IPS DF 4.7 (cell line): ENCODE data around the gene NCOA7.
"Not testable (repeated sequence)": the region's sequence is repeated elsewhere in the genome, so short reads cannot be mapped to it uniquely, and the experiment has no call there.

Source experiments
- DNase-seq: peaks from one replicate; pipeline ENCODE4 v3.0.0-alpha.2; 2013; ENCODE audit warnings: low spot score; ENCODE audit errors: extremely low read depth

NCOA7 gene

DNA sequence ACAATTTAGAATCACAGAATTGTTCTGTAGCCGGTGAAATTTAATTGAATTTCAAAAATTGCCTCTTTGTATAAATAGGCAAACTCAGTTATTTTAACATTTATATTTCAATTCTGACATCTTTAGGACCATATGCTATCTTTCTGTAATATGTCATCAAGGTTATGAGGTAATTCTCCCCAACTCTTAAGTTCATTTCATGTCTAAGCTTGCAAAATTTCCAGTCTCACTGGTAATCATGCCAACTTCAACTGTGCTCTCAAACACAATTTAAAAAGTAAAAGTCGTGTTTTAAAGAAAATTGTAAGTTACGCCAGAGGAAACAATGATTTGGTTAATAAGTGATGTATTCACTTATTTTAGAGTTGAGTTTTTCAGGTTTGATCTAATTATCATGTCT lies 1.4 kb downstream of the NCOA7 start:
- no peak for DNase-seq

DNA sequence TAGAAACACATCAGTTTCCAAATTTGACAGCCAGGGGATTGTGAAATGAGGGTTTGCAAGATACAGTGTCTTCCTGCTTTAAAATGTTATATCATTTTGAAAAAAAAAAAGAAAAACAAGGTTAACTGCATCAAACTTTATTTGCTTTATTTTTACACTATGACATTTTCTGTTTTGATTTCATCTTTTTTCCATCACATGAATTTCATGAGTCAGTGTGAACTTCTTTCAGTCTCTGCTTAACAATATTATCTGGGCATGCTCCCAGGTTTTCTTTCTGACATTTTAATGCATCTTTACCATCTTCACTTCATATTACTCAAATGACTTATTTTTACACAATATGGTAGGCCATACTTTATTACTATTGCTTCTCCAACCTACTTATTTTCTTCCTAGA lies 1.9 kb downstream of the NCOA7 start:
- no peak for DNase-seq

DNA sequence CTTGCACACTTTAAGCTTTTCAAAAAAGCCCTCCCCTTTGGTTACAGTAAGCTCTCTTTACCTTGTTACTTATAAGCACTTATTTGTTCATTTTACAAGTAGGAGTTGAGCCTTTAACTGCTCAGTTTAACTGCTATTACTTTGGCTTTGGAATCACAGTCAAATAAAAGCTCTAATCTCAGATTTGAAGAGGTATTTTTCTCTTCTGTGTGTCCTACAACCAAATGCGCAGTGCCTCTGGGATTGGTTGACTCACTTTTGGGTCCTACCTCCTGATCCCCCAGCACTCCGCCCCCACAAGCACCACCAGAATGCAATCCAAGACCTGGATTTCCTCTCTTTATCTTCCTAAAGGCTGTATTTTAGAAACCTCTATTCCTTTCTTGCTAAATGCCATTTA lies 2.5 kb downstream of the NCOA7 start:
- DNase-seq = no peak

DNA sequence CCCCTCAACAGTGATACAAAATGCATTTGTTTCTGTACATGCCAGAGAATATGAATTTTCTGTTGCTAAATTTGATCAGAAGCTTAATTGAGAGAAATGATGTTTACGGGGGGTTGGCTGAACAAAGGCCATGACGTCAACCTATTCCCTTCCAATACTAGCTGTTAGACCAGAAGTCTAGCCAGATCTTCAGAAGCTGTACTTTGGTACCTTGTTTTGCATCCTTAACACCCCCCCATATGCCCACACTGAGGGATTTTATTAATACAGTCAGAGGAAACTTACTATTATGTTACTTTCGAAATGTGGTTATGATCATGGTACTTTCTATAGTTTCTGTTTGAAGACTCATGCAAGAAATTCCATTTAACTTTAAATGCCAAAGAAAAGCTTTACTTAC lies 3.1 kb downstream of the NCOA7 start:
- DNase-seq = no peak

DNA sequence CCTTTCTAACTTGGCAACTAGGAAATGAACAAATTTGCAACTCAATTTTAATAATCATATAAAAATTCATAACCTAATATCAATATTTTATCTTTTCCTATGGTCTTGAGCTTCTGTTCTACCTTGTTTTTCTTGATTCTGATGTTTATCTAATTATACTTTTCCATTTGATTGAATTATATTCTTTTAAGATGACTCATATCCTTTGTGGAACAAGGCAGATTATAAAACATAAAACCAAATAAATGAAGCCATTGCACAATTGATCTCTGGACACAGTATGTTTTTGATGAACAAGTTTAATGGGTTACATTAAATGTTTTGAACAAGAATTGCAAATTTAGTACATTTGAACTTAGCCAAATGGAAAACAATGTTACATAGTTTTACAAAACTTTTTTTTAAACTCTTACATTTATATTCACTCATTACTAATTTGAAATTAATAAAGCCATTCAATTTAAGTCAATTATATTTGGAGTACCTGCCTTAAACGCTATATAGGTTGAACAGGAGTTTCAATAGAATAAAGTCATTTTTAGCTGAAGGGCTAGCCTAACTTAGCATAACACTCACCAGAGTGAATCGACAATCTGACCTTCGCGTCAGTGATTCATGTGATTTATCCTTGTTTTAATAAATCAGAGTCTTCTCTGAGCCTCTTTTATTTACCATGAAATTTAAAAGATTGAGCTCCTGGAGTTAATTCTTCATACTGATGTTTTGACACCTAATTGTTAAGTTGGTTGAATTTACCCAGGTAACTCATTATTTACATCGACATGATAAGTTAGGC lies 3.8 kb downstream of the NCOA7 start:
- DNase-seq = no peak

DNA sequence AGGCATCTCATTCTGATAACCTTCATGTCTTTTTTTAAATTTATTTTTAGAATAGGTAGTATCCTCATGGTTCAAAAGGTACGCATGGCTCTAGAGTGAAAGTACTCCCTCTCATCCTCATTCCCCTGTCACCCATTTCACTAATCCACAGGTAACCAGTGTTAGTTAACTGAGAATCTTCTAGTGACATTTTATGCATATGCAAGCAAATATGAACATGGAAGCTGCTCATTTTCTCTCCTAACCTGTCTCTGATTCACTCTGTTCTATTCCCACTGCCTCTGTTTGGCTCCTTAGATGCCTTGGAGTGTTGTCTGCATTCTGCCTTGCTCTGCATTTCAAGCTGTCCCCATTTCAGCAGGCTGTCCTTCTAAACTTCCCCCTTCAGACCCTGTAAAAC lies 4.5 kb downstream of the NCOA7 start:
- no peak for DNase-seq

DNA sequence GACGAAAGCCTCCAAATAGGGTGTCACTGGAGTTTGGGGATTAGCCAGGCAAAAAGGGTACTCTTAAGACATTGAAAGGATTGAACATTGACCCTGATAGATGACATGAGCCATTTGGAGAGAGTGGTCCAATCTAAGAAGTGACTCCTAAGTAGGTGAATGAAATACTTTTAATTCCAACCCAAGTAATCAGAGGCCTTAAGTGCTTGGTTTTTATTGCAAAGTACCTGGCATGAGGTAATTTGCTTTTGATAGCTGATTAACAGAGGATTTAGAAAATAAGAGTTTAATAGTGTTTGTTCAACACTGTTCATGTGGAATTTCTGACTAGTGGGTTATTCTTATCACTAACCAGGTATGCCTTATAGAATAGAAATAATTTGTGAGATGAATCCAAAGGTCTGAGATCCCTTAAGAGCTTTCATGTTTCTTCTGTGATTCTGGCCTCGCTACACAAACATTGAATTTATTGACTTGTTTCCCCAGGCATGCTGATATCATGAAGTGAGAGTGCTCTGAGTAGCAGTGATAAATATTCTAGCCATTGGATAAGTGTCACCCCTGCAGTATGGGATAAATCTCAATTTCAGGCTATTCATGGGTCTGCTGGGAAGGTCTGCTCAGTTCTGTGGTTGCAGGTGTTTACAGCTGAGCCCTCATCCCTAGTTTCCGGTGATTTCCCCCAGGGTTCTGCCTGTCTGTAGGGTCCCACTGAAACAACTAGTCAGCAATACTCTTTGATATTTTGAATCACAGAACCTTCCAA lies 6.5 kb downstream of the NCOA7 start:
- DNase-seq = no peak

DNA sequence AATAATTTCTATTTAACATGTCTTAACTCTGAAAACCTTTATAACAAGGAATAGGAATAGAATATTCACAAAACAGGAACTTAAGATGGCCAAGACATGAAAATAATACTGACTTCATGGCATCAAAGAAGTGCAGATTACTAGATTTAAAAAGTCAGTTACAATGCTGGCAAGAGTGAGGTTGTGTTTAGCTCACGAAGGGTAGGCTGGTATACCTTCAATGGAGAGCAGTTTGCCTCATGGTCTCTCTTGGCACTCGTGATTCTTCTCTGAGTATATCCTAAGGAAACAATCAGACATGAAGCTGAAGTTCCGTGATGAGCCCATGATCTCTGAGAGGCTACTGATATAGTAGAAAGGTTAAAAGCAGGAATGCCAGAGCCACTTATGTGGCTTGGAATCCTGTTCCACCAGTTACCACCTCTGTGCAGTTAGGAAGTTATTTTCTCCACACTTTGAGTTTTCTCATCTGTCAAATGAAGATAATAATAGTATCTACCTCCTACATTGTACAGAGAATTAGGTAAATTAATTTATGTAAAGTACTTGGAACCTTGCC lies 7.2 kb downstream of the NCOA7 start:
- DNase-seq = no peak

DNA sequence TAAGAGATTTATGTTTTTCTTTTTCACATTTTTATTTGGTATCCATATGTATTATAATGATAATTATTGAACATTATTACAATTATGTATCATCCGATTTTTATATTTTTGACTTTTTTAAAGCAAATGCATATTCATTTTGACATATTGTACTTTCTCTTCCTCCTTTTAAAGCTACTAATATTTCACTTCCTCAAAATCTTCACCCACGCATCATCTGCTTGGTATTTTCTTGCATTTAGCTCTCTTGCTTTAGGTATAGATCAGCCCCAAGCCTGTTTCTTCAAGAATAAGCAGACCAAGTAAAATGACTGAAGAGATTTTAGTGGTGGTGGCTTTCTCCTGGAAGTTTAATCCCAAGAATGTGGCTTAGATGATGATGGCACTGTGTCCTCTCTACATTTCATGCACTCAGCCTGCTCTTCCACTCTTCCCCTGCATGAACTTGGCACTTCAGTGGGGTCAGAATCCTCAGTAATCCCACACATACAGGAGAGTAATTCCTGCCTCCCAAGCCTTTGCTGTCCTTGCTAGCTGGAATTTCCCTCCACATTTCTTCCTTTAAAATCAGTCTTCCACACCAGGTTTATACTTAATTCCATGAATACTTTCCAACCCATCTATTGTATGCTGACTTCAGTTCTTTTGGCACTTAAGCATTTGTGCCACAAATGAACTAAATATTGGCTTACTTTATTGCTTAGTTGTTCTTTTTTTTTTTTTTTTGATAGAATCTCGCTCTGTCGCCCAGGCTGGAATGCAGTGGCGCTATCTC lies 8.2 kb downstream of the NCOA7 start:
- no peak for DNase-seq

DNA sequence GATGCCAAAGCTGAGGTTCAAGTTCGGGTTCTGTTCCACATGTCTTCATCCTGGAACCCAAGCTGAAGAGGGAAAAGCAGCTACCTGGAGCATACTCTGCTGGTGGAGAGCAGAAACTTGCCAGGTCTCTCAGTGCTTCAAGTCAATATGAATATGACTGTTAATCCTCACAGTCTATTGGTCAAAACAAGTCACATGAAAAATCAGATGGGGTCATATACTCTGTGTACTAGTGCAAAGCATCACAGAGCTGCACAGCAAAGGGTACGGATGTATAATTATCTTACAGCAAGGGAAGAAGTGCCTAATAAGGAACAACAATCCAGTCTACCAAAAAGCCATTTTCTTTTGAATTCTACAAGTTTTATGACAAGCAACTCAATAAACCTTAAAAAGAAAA lies 11.6 kb downstream of the NCOA7 start:
- DNase-seq = no peak

DNA sequence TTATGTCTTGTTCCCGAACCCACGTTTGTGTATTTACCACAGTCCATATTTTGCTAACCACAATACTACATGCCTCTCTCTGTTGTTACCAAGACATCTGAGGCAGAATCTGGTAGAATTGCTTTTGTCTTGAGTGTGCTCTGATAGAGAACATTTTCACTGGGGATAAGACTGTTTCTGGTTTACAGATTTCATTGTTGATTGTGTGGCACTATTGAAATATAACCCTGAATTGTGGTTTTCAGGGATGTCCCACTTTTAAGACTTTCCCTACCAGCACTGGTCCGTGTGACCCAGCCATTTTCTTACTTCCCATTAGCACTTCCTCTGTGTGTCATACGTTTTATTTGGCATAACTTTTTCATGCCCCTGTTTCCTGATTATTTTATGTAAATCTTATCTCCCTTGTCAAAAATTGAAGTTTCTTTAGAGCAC lies 12.2 kb downstream of the NCOA7 start:
- DNase-seq = no peak

DNA sequence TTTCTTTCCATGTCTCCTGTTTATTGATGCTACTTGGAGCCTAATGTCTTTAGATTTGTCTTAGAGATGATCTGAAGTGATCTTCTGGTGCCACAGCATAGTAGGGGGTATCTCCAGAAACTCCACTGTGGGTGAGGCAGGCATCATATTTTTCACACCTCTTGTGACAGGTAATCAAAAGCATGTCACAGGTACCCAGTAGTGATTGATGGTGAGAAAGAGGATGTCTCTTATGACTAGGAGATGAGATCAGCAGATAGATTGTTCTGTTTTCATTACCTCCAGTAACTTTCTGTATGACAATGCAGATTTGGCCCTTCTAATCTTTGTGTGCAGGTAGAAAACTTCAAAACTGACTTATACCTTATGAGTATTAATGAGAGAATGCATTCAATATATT lies 13.5 kb downstream of the NCOA7 start:
- DNase-seq = no peak

DNA sequence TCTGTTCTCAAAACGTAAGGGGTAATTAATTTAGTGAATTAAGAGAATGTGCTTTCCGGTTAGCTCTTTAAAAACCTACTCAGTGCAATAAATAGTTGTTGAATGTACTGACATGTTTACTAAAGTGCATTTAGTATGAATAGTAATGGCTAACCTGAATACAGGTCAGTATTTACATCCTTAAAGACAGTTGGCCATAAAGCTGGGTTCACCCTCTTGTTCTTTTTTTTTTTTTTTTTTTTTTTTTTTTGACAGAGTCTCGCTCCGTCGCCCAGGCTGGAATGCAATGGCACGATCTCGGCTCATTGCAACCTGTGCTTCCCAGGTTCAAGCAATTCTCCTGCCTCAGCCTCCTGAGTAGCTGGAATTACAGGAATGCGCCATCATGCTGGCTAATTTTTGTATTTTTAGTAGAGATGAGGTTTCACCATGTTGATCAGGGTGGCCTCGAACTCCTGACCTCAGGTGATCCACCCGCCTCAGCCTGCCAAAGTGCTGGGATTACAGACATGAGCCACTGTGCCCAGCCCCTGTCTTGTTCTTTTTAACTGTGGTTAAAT lies 14.2 kb downstream of the NCOA7 start:
- DNase-seq = not testable (repeated sequence)

DNA sequence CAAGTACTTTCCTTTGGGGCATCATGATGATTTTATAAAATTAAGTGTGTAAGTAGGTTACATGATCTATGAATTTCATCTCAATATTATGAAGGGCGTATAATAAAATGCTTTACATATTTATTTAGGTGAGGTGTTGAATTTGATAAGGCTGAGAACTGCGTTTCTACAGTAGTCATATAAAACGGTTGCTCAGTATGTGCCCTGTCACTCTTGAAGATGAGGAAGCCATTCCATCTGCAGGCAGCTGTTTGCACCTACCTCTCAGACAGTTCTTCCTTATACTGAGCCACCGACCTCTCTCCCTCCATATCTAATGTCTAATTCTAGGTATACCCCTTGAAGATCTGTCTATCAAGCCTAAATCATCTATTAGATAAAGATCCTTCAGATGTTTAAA lies 16.1 kb downstream of the NCOA7 start:
- no peak for DNase-seq

DNA sequence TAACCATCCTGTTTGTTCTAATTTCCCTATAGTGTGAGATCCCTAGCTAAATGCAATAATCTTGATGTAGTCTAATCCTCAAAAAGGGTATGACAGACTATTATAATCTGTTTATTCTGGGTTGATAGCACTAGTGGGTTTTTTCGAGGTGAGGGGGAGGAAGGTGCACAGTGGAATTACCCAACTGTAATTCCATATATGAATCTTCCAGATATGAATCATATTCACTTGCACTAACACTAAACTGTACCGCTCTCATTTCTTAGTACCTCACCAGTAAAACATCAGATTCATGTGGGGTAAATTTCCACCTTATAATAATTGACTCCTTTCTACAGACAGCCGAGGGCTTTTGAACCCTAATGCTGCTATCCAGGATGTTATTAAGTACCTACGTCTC lies 16.5 kb downstream of the NCOA7 start:
- DNase-seq = no peak

DNA sequence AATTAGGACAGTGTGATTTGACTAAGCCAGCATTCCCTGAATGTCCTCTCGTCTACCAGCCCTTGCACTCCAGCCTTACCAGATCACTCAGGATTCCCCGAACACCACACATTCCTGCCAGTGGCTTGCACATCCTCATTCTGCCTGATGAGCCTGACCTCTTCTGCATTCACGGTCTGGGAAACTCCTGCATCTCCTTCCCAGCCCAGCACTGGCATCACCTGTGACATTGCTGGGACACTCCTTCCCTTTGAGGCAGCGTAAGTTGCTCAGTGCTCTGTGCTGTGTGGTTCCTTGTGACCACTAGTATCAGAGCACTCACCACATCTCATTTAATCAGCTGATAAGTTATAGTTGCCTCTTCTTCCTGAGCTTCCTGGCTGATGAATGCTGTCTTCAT lies 17.3 kb downstream of the NCOA7 start:
- DNase-seq = no peak

DNA sequence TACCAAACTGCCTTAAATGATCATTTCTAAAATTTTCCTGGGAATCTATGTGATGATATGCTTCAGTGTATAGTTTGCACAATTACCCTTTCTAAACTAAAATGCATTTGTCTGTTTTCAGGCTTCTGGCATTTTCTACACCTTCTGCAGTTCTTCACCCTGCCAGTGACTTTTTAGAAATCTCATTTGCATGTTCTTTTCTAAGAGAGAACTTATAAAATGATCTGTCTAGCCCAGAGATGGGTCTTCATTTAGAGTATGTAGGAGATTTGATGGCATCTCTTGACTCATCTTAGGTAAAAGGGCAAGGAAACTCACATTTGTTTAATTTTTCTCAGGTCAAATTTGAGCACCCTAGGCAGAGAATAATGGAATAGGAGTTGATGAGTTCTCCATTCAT lies 17.8 kb downstream of the NCOA7 start:
- DNase-seq = no peak

DNA sequence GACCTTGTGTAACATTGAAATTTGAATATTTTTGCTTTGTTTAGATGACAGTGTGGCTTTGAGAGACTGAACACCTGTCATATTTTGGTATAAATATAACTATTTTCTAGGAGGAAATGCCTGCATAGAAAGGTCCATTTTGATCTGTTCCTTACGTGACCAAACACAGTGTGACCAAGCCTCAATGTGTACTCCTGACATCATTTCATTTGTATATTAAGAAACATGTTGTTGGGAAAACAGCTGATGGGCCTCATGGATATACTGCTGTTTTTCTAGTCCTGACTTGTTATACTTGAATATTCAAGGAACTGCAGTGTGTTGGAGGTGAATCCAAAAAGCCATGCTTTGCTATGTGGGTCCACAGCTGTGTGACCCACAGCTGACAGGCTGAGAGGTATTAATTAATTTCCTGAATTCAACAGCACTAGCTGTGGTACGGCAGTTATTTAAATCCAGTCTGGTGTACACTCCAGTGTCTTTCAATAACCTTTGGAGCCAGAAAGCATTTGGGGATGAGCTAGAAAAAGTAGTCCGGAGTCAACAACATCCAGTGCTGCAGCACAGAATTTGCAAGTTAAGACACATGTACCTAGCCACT lies 18.9 kb downstream of the NCOA7 start:
- DNase-seq = no peak

DNA sequence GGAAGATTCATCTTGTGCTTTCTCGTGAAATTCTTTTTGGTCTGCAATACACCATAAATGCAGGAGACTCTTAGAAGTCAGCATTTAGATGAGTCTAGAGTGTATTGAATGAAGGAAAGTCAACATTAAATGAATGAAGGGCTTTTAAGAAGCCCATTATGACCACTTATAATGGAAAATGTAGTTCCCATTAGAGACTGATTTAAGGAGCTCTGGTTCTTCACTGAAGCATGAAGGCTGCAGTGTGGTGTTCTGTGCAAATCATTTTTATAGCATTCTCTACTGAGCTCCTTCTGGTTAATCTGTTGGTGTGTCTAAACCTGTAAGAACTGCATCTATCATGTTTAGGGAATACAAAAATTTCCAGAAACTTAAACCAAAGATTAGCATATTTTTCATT lies 19.7 kb downstream of the NCOA7 start:
- DNase-seq = no peak

DNA sequence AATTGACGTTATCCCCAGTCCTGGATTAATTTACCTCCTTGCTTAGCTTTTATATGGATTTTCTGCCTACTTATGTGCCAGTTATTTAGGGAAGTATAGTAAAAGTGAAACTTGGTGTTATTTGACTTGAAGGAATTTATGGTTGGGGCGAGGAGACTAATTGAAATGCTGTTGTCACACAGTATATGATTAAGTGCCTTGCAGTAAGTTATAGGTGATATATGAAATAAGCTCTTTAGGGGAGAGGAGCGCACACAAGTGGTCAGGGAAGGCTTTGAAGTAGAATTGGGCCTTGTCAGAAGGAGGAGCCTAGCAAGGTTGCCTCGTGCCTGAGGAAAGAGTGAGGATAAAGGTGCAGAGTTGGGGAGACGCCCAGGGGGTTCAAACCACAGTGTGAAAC lies 20.5 kb downstream of the NCOA7 start:
- DNase-seq = no peak
